LNCaP clone FGC (cell line): ENCODE measurements around the gene GLIPR2.
"Not testable (repeated sequence)": the region's sequence is repeated elsewhere in the genome, so short reads cannot be mapped to it uniquely, and the experiment has no call there.

Experiments used
- DNase-seq: peaks from one replicate; pipeline ENCODE4 v3.0.0-alpha.2; 2011; ENCODE audit warnings: low read depth
- H3K4me3 ChIP-seq: 2 replicates; pipeline ENCODE4 v1.5.1; 2011; ENCODE audit warnings: mild to moderate bottlenecking, low read depth, low read length, control low read depth
- CTCF ChIP-seq: IDR thresholded peaks from 2 replicates; pipeline ENCODE4 v1.5.1; 2012; ENCODE audit warnings: mild to moderate bottlenecking; ENCODE audit not compliant: control insufficient read depth, insufficient read depth; ENCODE audit errors: extremely low read depth

Gene GLIPR2

DNA sequence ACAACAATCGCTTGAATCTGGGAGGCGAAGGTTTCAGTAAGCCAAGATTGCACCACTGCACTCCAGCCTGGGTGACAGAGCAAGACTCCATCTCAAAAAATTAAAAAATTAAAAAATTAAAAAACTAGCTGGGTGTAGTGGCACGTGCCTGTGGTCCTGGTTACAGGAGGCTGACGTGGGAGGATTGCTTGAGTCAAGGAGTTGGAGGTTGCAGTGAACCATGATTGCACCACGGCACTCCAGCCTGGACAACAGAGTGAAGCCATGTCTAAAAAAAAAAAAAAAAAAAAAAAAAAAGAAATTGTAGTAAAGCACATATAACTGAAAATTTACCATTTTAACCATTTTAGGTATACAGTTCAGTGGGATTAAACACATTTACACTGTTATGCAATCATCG lies 19.6 kb downstream of the GLIPR2 start:
- no peak for TF ChIP-seq CTCF
- DNase-seq: no peak
- H3K4me3 ChIP-seq: no peak overlapping the region

GRCh38 chr9:36158122-36158521 lies 21.6 kb downstream of the GLIPR2 start:
- no peak for DNase-seq
- H3K4me3 ChIP-seq: no peak overlapping the region
- TF ChIP-seq CTCF: no peak

GRCh38 chr9:36158917-36159316 lies 22.4 kb downstream of the GLIPR2 start:
- no peak for TF ChIP-seq CTCF
- H3K4me3 ChIP-seq: no peak overlapping the region
- DNase-seq: no peak

DNA sequence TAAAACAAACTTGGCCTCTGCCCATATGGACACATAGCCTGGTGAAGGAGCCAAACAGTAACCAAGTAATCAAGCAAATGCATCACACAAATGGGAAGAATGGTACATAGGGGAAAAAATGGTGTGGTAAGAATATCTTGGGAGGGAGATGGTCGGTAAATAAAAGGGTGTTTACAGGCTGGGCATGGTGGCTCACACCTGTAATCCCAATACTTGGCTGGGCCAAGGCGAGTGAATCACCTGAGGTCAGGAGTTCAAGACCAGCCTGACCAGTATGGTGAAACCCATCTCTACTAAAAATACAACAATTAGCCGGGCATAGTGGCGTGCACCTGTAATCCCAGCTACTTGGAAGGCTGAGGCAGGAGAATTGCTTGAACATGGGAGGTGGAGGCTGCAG lies 23.0 kb downstream of the GLIPR2 start:
- DNase-seq: not testable (repeated sequence)

GRCh38 chr9:36160126-36160525 lies 23.6 kb downstream of the GLIPR2 start:
- DNase-seq, H3K4me3 ChIP-seq: not testable (repeated sequence)

More for the DNA sequence above, 23.0 kb downstream of the GLIPR2 start:
- H3K4me3 ChIP-seq: not testable (repeated sequence)

DNA sequence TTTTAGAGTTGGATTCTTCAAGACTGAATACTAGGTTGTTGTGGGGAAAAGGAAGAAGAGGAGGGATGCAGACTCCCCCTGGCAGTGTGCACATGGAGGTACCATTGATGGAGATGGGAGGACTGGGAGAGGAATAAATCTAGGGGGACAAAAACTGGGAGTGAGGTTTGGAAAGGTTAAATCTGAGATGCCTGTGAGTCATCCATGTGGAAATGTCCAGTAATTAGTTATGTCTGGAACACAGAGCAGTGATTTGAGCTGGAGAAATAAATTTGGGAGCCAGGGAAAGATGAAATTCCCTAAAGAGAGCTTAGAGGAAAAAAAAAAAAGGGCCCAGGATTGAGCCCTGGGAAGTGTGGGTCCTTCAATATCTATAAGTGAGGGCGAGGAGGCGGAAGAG lies 24.7 kb downstream of the GLIPR2 start:
- H3K4me3 ChIP-seq: no peak overlapping the region
- no peak for DNase-seq
- no peak for TF ChIP-seq CTCF

DNA sequence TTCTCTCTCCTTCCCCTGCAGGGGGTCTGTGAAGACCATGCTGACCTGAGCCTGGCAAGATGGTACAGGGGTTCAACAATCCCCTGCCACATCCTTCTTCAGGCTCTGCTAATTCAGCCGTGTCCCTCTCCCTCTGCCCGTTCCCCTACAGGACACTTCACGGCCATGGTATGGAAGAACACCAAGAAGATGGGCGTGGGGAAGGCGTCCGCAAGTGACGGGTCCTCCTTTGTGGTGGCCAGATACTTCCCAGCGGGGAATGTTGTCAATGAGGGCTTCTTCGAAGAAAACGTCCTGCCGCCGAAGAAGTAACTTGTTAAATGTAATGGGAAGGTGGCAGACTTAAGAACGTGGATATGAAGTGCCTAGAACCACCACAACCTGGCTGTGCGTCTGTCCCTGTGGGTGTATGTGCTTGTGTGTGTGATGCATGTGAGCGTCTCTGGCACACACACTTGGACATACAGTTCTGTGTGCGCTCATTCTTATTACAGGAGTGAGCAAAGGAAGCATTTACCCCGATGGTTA lies 25.7 kb downstream of the GLIPR2 start:
- DNase-seq: no peak
- no peak for TF ChIP-seq CTCF
- H3K4me3 ChIP-seq: no peak overlapping the region

DNA sequence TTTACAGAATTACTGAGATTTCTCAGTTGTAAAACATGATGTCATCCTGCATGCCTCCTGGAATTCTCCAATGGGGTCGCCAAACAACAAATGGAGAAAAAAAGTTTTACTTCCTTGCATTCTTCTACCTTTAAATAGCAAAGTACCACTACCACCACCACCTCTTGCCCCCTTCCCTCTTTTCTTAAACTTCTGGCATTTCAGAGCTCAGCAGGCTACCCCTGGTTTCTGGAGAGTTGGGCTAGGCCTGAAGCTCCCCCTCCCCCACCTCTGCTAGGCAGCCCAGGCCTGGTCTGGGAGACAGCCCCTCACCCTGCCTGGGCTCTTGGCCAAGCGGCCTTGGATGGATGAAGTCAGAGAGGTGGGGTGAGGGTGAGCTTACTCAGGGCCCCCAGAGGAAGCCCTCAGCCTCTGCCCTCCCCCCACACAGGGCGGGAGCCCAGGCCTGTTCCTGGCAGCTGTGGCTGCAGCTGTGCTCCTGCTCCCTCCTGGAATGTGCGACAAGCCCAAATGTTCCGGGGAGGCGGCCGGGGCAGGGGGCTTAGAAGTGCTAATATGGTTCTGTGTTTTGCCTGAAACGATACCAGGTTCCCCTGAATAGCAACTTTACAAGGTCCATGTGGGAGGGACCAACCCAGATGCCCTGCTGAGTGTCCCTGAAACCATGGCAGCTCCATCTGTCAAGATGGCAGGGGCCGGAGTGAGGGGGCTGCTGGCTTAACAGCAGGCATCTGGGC lies 26.7 kb downstream of the GLIPR2 start:
- TF ChIP-seq CTCF: no peak
- H3K4me3 ChIP-seq: no peak overlapping the region

More for the DNA sequence above, 26.7 kb downstream of the GLIPR2 start:
- DNase-seq: no peak
